ENCODE results near the gene PIEZO1. TPM values are rescaled to one million over a fixed set of nuclear protein-coding genes. Genes with fewer than 3 reads are reported as not detected.

PIEZO1 gene
- polyA plus RNA-seq, 1 of the 3 experiments (the other 2 are of a cell fraction), result 184 TPM

- no peak overlapping the region for H2AFZ ChIP-seq (ENCODE audit: low read depth)
- CTCF ChIA-PET, result interaction anchor here (0.6 to 1.2 kb wide), 3 partner anchors 49 to 375 kb away, joined by 3 read pairs; no protein-coding TSS in a partner anchor
- DNase-seq, result no peak
- no peak overlapping the region for H3K4me2 ChIP-seq
- no peaks in the 10 kb centered on the region for H3K27me3 ChIP-seq (ENCODE audit: insufficient read depth)
- POLR2A ChIA-PET, result interaction anchor here (1.1 kb wide), 1 partner anchor 16 kb away, joined by 4 read pairs; no protein-coding TSS in a partner anchor
- WGBS (ENCODE audit: low lambda C conversion rate), result 89% methylated on average over 11 of the region's 12 CpGs
- H3K36me3 ChIP-seq (replicated peaks in 1 of 2; ENCODE audit: control insufficient read depth in 1 of 2, insufficient read depth in 2 of 2, low read length in 1 of 2), result no peaks in the 10 kb centered on the region
- H3F3A ChIP-seq (replicated peaks; ENCODE audit: insufficient read depth), result no peaks in the 10 kb centered on the region
- H3K79me2 ChIP-seq (ENCODE audit: insufficient read depth), result no peaks in the 10 kb centered on the region
- no peaks in the 10 kb centered on the region for H4K20me1 ChIP-seq (ENCODE audit: insufficient read depth)
- H3K9me3 ChIP-seq, result no peaks in the 10 kb centered on the region
- no peak overlapping the region for H3K27ac ChIP-seq (ENCODE audit: low read depth in 2 of 2, low read length in 1 of 2)
- H3K9ac ChIP-seq, result no peak overlapping the region
- H3K9me2 ChIP-seq, result no peaks in the 10 kb centered on the region
- no peaks in the 10 kb centered on the region; a peak in 1 of 4 replicates for H3K4me1 ChIP-seq (ENCODE audit: control insufficient read depth in 1 of 2, insufficient read depth in 2 of 2, low read depth in 1 of 2, low read length in 1 of 2)
- H3K4me3 ChIP-seq (ENCODE audit: low read depth in 2 of 2, low read length in 1 of 2), result no peak overlapping the region
- no peak for TF ChIP-seq MAX (IDR thresholded peaks at IDR 0.05; ENCODE audit: low read depth)
- TF ChIP-seq NFIC (IDR thresholded peaks at IDR 0.05; ENCODE audit: borderline replicate concordance), result no peak
- no peak for TF ChIP-seq NRF1 (IDR thresholded peaks at IDR 0.05; ENCODE audit: low read depth, low read length)
- no peak for TF ChIP-seq RCOR1 (IDR thresholded peaks at IDR 0.05; ENCODE audit: low read length)
- TF ChIP-seq ELF1 (IDR thresholded peaks at IDR 0.05), result no peak
- no peak for TF ChIP-seq REST (IDR thresholded peaks at IDR 0.05; ENCODE audit: low read depth, low read length)
- TF ChIP-seq YY1 (IDR thresholded peaks at IDR 0.05; ENCODE audit: low read depth), result no peak
- no peak for TF ChIP-seq GABPA (IDR thresholded peaks at IDR 0.05; ENCODE audit: low read depth)
- no peak for TF ChIP-seq EZH2phosphoT487 (IDR thresholded peaks at IDR 0.05; ENCODE audit: borderline replicate concordance, low read depth)
These were observed 7.7 kb upstream of the PIEZO1 start for GRCh38 chr16:88792668-88793250.

DNA sequence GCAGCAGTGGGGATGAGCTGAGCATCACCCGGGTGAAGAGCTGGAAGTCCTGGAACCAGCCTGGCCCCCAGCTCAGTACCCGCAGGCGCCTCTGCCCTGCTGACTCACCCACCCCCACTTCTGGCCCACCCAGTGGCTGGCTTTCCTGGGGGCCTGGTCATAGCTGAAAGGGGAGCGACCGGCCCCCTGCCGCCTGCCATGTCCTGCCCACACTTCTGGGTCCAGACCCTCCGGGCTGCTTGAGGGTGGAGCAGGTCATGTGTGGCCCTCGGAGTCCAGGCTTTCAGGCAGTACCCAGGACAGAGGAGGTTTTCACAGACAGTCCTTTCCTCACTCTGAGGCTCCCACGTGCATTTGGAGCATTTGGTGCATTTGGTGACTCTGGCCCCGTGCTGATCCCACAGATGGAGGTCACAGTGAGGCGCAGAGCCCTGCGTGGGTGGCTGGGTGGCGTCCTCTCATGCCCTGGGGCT, 7.1 kb upstream of the PIEZO1 start:
- ChIA-PET CTCF (interaction anchor here (0.6 to 1.2 kb wide), 4 partner anchors 11 to 375 kb away, joined by 3 read pairs; partner anchors contain the start of gene CDT1), POLR2A (interaction anchor here (1.1 kb wide), 1 partner anchor 17 kb away, joined by 4 read pairs; no protein-coding TSS in a partner anchor)
- WGBS (ENCODE audit: low lambda C conversion rate), result 87% methylated on average over 3 of the region's 13 CpGs
- Histone ChIP-seq H4K20me1 (ENCODE audit: insufficient read depth) (no peaks in the 10 kb centered on the region), H3K9me3 (no peaks in the 10 kb centered on the region), H3K4me2 (0 out of 2 replicates have a peak overlapping the region, but pooled peaks have one; percentile 2), H3K27ac (ENCODE audit: low read depth in 2 of 2, low read length in 1 of 2) (no peak overlapping the region), H3K4me1 (ENCODE audit: control insufficient read depth in 1 of 2, insufficient read depth in 2 of 2, low read depth in 1 of 2, low read length in 1 of 2) (no peaks in the 10 kb centered on the region; a peak in 1 of 4 replicates), H3F3A (replicated peaks; ENCODE audit: insufficient read depth) (peaks cover 3% of the 10 kb centered on the region), H3K79me2 (ENCODE audit: insufficient read depth) (no peaks in the 10 kb centered on the region), H3K4me3 (ENCODE audit: low read depth in 2 of 2, low read length in 1 of 2) (no peak overlapping the region), H3K9me2 (no peaks in the 10 kb centered on the region), H3K27me3 (ENCODE audit: insufficient read depth) (no peaks in the 10 kb centered on the region), H3K36me3 (replicated peaks in 1 of 2; ENCODE audit: control insufficient read depth in 1 of 2, insufficient read depth in 2 of 2, low read length in 1 of 2) (no peaks in the 10 kb centered on the region), H2AFZ (ENCODE audit: low read depth) (no peak overlapping the region), H3K9ac (no peak overlapping the region)
- TF ChIP-seq MAX (IDR thresholded peaks at IDR 0.05; ENCODE audit: low read depth), result no peak
- no peak for TF ChIP-seq JUND (IDR thresholded peaks at IDR 0.05)
- no peak for TF ChIP-seq RCOR1 (IDR thresholded peaks at IDR 0.05; ENCODE audit: low read length)
- TF ChIP-seq TAF1 (IDR thresholded peaks at IDR 0.05; ENCODE audit: borderline replicate concordance, low read depth, low read length), result no peak
- TF ChIP-seq MEF2A (IDR thresholded peaks at IDR 0.05; ENCODE audit: borderline replicate concordance, low read depth), result no peak
- no peak for TF ChIP-seq FOSL2 (IDR thresholded peaks at IDR 0.05; ENCODE audit: borderline replicate concordance, low read depth)
- DNase-seq, result no peak

Measured in SK-N-SH (cell line).